ENCODE results near the gene SERF1A.
"Not testable (repeated sequence)": the region's sequence is repeated elsewhere in the genome, so short reads cannot be mapped to it uniquely, and the experiment has no call there.

DNA sequence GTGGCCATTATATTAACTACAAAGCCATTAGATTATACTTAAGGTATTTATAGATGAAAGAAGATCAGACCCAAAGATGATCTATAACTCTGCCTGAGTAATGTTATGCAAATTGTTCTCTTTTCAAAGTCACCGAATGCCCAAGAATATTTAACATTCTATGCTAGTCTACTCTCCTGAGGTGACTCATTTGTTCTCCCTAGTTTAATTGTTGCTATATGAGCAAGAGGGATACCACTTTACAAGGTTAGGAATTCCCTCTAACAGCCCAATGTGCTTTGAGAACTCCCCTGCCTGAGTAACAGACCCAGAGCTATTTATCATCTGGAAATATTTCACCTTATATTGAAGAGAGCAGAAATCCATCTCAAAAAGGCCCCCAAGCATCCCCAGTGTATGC lies 29.8 kb upstream of the SERF1A start:
- TF ChIP-seq POLR2A (IDR thresholded peaks at IDR 0.05; ENCODE audit: borderline replicate concordance, extremely low read depth, insufficient read depth, insufficient read length) = not testable (repeated sequence)
- TF ChIP-seq, protein P1, sequence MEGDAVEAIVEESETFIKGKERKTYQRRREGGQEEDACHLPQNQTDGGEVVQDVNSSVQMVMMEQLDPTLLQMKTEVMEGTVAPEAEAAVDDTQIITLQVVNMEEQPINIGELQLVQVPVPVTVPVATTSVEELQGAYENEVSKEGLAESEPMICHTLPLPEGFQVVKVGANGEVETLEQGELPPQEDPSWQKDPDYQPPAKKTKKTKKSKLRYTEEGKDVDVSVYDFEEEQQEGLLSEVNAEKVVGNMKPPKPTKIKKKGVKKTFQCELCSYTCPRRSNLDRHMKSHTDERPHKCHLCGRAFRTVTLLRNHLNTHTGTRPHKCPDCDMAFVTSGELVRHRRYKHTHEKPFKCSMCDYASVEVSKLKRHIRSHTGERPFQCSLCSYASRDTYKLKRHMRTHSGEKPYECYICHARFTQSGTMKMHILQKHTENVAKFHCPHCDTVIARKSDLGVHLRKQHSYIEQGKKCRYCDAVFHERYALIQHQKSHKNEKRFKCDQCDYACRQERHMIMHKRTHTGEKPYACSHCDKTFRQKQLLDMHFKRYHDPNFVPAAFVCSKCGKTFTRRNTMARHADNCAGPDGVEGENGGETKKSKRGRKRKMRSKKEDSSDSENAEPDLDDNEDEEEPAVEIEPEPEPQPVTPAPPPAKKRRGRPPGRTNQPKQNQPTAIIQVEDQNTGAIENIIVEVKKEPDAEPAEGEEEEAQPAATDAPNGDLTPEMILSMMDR (IDR thresholded peaks at IDR 0.05 in 2 of 3, conservative IDR thresholded peaks at IDR 0.05 in 1 of 3; ENCODE audit: borderline replicate concordance in 1 of 3, insufficient read depth in 1 of 3, low read depth in 2 of 3, low read length in 2 of 3) = not testable (repeated sequence)
